H1 (cell line): Measurements from ENCODE around the gene RER1.

ENCODE experiments used
- EZH2 ChIP-seq: fragments of 200-600 bp; sonication (generic); IDR thresholded peaks from 2 replicates; pipeline ENCODE4 v1.7.1; 2012; ENCODE audit warnings: low read depth, mild to moderate bottlenecking, moderate library complexity, low read length, inconsistent platforms; ENCODE audit not compliant: severe bottlenecking
- POLR2A ChIP-seq, 2 experiments: IDR thresholded peaks; 1 replicate in 1 of 2; 2 replicates in 1 of 2; pipeline ENCODE4 v1.6.1; 2011; ENCODE audit warnings: low read depth in 2 of 2, low read length in 2 of 2, mild to moderate bottlenecking in 2 of 2; ENCODE audit errors: control extremely low read depth in 1 of 2
- TAF7 ChIP-seq: optimal IDR thresholded peaks from 2 replicates; pipeline ENCODE3; 2011; ENCODE audit warnings: low read depth, mild to moderate bottlenecking, inconsistent platforms, low read length, moderate library complexity, borderline replicate concordance
- TF ChIP-seq, protein P1 (sequence below), 3 experiments: IDR thresholded peaks; 1 replicate in 2 of 3; 2 replicates in 1 of 3; pipeline versions ENCODE4 v1.5.1 to v1.6.1; 2011; ENCODE audit warnings: low read length in 3 of 3, mild to moderate bottlenecking in 3 of 3, inconsistent platforms in 2 of 3, low read depth in 1 of 3, moderate library complexity in 1 of 3; ENCODE audit not compliant: insufficient read depth in 1 of 3; ENCODE audit errors: control extremely low read depth in 1 of 3
- TF ChIP-seq, protein P2 (sequence below): IDR thresholded peaks from 2 replicates; pipeline ENCODE4 v1.6.1; 2012; ENCODE audit warnings: inconsistent platforms

- no peak for TF ChIP-seq EZH2
- TF ChIP-seq TAF7: no peak
- TF ChIP-seq, protein P1, sequence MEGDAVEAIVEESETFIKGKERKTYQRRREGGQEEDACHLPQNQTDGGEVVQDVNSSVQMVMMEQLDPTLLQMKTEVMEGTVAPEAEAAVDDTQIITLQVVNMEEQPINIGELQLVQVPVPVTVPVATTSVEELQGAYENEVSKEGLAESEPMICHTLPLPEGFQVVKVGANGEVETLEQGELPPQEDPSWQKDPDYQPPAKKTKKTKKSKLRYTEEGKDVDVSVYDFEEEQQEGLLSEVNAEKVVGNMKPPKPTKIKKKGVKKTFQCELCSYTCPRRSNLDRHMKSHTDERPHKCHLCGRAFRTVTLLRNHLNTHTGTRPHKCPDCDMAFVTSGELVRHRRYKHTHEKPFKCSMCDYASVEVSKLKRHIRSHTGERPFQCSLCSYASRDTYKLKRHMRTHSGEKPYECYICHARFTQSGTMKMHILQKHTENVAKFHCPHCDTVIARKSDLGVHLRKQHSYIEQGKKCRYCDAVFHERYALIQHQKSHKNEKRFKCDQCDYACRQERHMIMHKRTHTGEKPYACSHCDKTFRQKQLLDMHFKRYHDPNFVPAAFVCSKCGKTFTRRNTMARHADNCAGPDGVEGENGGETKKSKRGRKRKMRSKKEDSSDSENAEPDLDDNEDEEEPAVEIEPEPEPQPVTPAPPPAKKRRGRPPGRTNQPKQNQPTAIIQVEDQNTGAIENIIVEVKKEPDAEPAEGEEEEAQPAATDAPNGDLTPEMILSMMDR (IDR thresholded peaks at IDR 0.05; ENCODE audit: control extremely low read depth in 1 of 3, insufficient read depth in 1 of 3, low read depth in 1 of 3, low read length in 3 of 3): no peak
- TF ChIP-seq, protein P2, sequence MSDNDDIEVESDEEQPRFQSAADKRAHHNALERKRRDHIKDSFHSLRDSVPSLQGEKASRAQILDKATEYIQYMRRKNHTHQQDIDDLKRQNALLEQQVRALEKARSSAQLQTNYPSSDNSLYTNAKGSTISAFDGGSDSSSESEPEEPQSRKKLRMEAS: no peak
- TF ChIP-seq POLR2A (IDR thresholded peaks at IDR 0.05; ENCODE audit: control extremely low read depth in 1 of 2, low read depth in 2 of 2, low read length in 2 of 2): no peak
Measured at GRCh38 chr1:2404142-2404889, 12.7 kb downstream of the RER1 start.
